H9 (cell line): ENCODE results near the gene PCGF2. TPM values are rescaled to one million over a fixed set of nuclear protein-coding genes. Genes with fewer than 3 reads are reported as not detected.

Experiments used
- DNase-seq: peaks from one replicate; pipeline ENCODE4 v3.0.0-alpha.2; 2017
- H2AFZ ChIP-seq: one replicate; pipeline ENCODE4 v1.6.1; 2013; ENCODE audit warnings: mild to moderate bottlenecking, low read length, control low read depth, moderate library complexity
- H2AK5ac ChIP-seq: 2 replicates; pipeline ENCODE4 v1.6.1; 2013; ENCODE audit warnings: low read length, control low read depth, mixed read lengths; ENCODE audit not compliant: insufficient read length
- H2BK120ac ChIP-seq: one replicate; pipeline ENCODE4 v1.6.1; 2013; ENCODE audit warnings: low read depth, mild to moderate bottlenecking, low read length, control low read depth, inconsistent platforms; ENCODE audit not compliant: poor library complexity, severe bottlenecking
- H2BK12ac ChIP-seq: 2 replicates; pipeline ENCODE4 v1.6.1; 2013; ENCODE audit warnings: low read length, control low read depth, mixed read lengths, low read depth; ENCODE audit not compliant: insufficient read length
- H2BK15ac ChIP-seq: 2 replicates; pipeline ENCODE4 v1.6.1; 2013; ENCODE audit warnings: low read depth, low read length, control low read depth
- H2BK20ac ChIP-seq: one replicate; pipeline ENCODE4 v1.6.1; 2013; ENCODE audit warnings: low read depth, mild to moderate bottlenecking, low read length, control low read depth, inconsistent platforms; ENCODE audit not compliant: poor library complexity, severe bottlenecking
- H2BK5ac ChIP-seq: 2 replicates; pipeline ENCODE4 v1.6.1; 2013; ENCODE audit warnings: low read length, control low read depth, mixed read lengths; ENCODE audit not compliant: insufficient read length
- H3K14ac ChIP-seq: 2 replicates; pipeline ENCODE4 v1.6.1; 2013; ENCODE audit warnings: low read length, control low read depth; ENCODE audit not compliant: insufficient read depth
- H3K18ac ChIP-seq: 2 replicates; pipeline ENCODE4 v1.6.1; 2013; ENCODE audit warnings: low read depth, mild to moderate bottlenecking, mixed read lengths, low read length, control low read depth; ENCODE audit not compliant: insufficient read length
- H3K23ac ChIP-seq: 2 replicates; pipeline ENCODE4 v1.6.1; 2013; ENCODE audit warnings: low read length, control low read depth, mixed read lengths, low read depth; ENCODE audit not compliant: insufficient read length
- H3K23me2 ChIP-seq: 2 replicates; pipeline ENCODE4 v1.6.1; 2013; ENCODE audit warnings: low read depth, mild to moderate bottlenecking, mixed read lengths, low read length, control low read depth; ENCODE audit not compliant: insufficient read length, poor library complexity, severe bottlenecking
- H3K27ac ChIP-seq: 2 replicates; pipeline ENCODE4 v1.5.1; 2013; ENCODE audit warnings: low read length, control low read depth, mixed read lengths, low read depth; ENCODE audit not compliant: insufficient read length
- H3K27me3 ChIP-seq: 2 replicates; pipeline ENCODE4 v1.6.1; 2013; ENCODE audit warnings: low read length, control low read depth, inconsistent platforms; ENCODE audit not compliant: insufficient read depth
- H3K4ac ChIP-seq: 2 replicates; pipeline ENCODE4 v1.6.1; 2013; ENCODE audit warnings: low read depth, mild to moderate bottlenecking, control low read depth, inconsistent platforms, low read length, moderate library complexity
- H3K4me1 ChIP-seq: 2 replicates; pipeline ENCODE4 v1.6.1; 2013; ENCODE audit warnings: low read length, control low read depth, inconsistent platforms; ENCODE audit not compliant: insufficient read depth
- H3K4me2 ChIP-seq: 2 replicates; pipeline ENCODE4 v1.6.1; 2013; ENCODE audit warnings: low read length, control low read depth, mixed read lengths; ENCODE audit not compliant: insufficient read length, insufficient read depth
- H3K56ac ChIP-seq: 2 replicates; pipeline ENCODE4 v1.6.1; 2013; ENCODE audit warnings: low read depth, mild to moderate bottlenecking, mixed read lengths, low read length, control low read depth; ENCODE audit not compliant: insufficient read length
- H3K79me1 ChIP-seq: 2 replicates; pipeline ENCODE4 v1.6.1; 2013; ENCODE audit warnings: low read depth, mild to moderate bottlenecking, moderate library complexity, low read length, control low read depth, inconsistent platforms; ENCODE audit not compliant: insufficient read depth, poor library complexity, severe bottlenecking
- H3K79me2 ChIP-seq: 2 replicates; pipeline ENCODE4 v1.6.1; 2013; ENCODE audit warnings: low read length, control low read depth, inconsistent platforms; ENCODE audit not compliant: insufficient read depth
- H3K9ac ChIP-seq: 2 replicates; pipeline ENCODE4 v1.6.1; 2013; ENCODE audit warnings: low read length, control low read depth, mixed read lengths; ENCODE audit not compliant: insufficient read length; ENCODE audit errors: extremely low read depth
- H3K9me3 ChIP-seq: one replicate; pipeline ENCODE4 v1.6.1; 2013; ENCODE audit warnings: low read depth, low read length, inconsistent platforms; ENCODE audit not compliant: control insufficient read depth
- H3T11ph ChIP-seq: one replicate; pipeline ENCODE4 v1.6.1; 2013; ENCODE audit warnings: mild to moderate bottlenecking, low read length, control low read depth, inconsistent platforms
- H4K20me1 ChIP-seq: one replicate; pipeline ENCODE4 v1.6.1; 2013; ENCODE audit not compliant: control insufficient read depth, insufficient read length, insufficient read depth
- H4K5ac ChIP-seq: 2 replicates; pipeline ENCODE4 v1.6.1; 2013; ENCODE audit warnings: low read depth, mild to moderate bottlenecking, mixed read lengths, low read length, control low read depth; ENCODE audit not compliant: insufficient read length
- H4K8ac ChIP-seq: replicated peaks from 2 replicates; pipeline ENCODE4 v1.6.1; 2013; ENCODE audit warnings: low read length, control low read depth, mixed read lengths, low read depth; ENCODE audit not compliant: insufficient read length
- H4K91ac ChIP-seq: 2 replicates; pipeline ENCODE4 v1.6.1; 2013; ENCODE audit warnings: low read depth, mild to moderate bottlenecking, moderate library complexity, mixed read lengths, low read length, control low read depth; ENCODE audit not compliant: insufficient read length
- H3K27ac Mint-ChIP-seq, 3 experiments: 2 replicates in 2 of 3; 3 replicates in 1 of 3; pipeline ENCODE4 v1.8.0; 2020 to 2021; ENCODE audit warnings: mixed read lengths in 3 of 3, mild to moderate bottlenecking in 1 of 3, moderate library complexity in 1 of 3
- H3K27me3 Mint-ChIP-seq: 2 replicates; pipeline ENCODE4 v1.8.0; 2021; ENCODE audit warnings: low read depth, mild to moderate bottlenecking, moderate library complexity, mixed read lengths
- H3K36me3 Mint-ChIP-seq, 3 experiments: 2 replicates in 2 of 3; 3 replicates in 1 of 3; pipeline ENCODE4 v1.8.0; 2020 to 2021; ENCODE audit warnings: low read depth in 3 of 3, mixed read lengths in 3 of 3; ENCODE audit not compliant: insufficient read depth in 1 of 3
- H3K4me1 Mint-ChIP-seq, 2 experiments: 2 replicates each; pipeline ENCODE4 v1.8.0; 2020; ENCODE audit warnings: mixed read lengths in 2 of 2
- H3K4me3 Mint-ChIP-seq, 2 experiments: 2 replicates in 1 of 2; 3 replicates in 1 of 2; pipeline ENCODE4 v1.8.0; 2020 to 2021; ENCODE audit warnings: mild to moderate bottlenecking in 2 of 2, mixed read lengths in 2 of 2, moderate library complexity in 1 of 2
- H3K9me3 Mint-ChIP-seq, 2 experiments: 2 replicates in 1 of 2; 3 replicates in 1 of 2; pipeline ENCODE4 v1.8.0; 2020; ENCODE audit warnings: mild to moderate bottlenecking in 2 of 2, mixed read lengths in 2 of 2, moderate library complexity in 1 of 2
- WGBS: extraction: QIAGEN DNeasy Blood & Tissue Kit; methylation state at CpG from one replicate; pipeline ENCODE4 v1.1.7; 2013; ENCODE audit warnings: missing lambda C conversion rate, low lambda C conversion rate, mixed read lengths; ENCODE audit not compliant: insufficient read length; ENCODE audit errors: extremely low coverage; 5-methylcytosine and 5-hydroxymethylcytosine counted together
- total RNA-seq: library from RNA; stranded (reverse); gene quantifications from 2 replicates; pipeline ENCODE4 v1.2.1, GENCODE V29; 2021
- TF ChIP-seq, protein P1 (sequence below): fragments of 200-600 bp; sonication (generic); conservative IDR thresholded peaks from 3 replicates; pipeline ENCODE4 v1.8.0; 2021; ENCODE audit warnings: antibody characterized with exemption, mild to moderate bottlenecking

PCGF2 gene
- total RNA-seq, 1 experiment from 2014 or later = 106 TPM

DNA sequence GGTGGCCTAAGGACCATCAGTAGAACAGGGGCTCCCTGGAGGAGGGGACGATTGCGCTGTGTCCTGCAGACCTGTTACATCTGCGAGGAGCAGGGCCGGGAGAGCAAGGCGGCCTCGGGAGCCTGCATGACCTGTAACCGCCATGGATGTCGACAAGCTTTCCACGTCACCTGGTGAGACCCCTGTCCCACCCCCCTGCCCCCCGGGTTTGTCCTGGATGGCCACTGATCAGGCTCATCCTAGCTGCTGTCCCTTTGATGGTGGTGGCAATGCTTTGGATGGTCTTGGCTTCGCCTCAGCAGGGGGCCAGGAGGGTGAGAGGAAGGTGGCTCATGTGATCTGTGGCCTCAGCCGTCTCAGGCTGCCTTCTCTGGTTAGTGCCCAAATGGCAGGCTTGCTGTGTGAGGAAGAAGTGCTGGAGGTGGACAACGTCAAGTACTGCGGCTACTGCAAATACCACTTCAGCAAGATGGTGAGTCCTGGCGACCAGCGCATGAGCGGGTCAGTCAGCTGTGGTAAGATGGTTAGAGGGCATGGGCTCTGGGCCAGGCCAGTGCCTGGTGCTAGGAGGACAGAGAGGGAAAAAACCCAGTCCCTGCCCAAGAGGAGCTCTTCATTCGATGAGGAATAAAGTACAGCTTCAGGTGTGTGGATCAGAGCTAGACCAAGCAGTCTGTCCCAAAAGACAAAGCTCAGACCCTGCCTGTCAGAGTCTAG is 38.9 kb downstream of the PCGF2 start:
- H3K9me3 ChIP-seq = no peaks in the 10 kb centered on the region
- H2BK12ac ChIP-seq = no peak overlapping the region
- Mint-ChIP-seq H3K27ac (no peak overlapping the region), H3K4me1 (peaks cover 36 to 68% of the 10 kb centered on the region in 2 experiments), H3K27me3 (peaks cover 67% of the 10 kb centered on the region), H3K9me3 (no peaks in the 10 kb centered on the region; a peak in 2 of 5 replicates), H3K4me3 (no peak overlapping the region; a peak in 1 of 5 replicates), H3K36me3 (peaks cover 0 to 12% (median 3%) of the 10 kb centered on the region in 3 experiments)
- no peak overlapping the region for H2AK5ac ChIP-seq
- whole genome bisulfite sequencing = no CpG with 5 or more reads among the region's 18 CpGs
- no peak overlapping the region for H3K4ac ChIP-seq
- H2BK120ac ChIP-seq = no peak overlapping the region
- H3K23ac ChIP-seq = no peak overlapping the region
- no peak overlapping the region for H3K27ac ChIP-seq
- DNase-seq = peak; percentile 31
- no peaks in the 10 kb centered on the region for H4K20me1 ChIP-seq
- TF ChIP-seq, protein P1, sequence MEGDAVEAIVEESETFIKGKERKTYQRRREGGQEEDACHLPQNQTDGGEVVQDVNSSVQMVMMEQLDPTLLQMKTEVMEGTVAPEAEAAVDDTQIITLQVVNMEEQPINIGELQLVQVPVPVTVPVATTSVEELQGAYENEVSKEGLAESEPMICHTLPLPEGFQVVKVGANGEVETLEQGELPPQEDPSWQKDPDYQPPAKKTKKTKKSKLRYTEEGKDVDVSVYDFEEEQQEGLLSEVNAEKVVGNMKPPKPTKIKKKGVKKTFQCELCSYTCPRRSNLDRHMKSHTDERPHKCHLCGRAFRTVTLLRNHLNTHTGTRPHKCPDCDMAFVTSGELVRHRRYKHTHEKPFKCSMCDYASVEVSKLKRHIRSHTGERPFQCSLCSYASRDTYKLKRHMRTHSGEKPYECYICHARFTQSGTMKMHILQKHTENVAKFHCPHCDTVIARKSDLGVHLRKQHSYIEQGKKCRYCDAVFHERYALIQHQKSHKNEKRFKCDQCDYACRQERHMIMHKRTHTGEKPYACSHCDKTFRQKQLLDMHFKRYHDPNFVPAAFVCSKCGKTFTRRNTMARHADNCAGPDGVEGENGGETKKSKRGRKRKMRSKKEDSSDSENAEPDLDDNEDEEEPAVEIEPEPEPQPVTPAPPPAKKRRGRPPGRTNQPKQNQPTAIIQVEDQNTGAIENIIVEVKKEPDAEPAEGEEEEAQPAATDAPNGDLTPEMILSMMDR = no peak
- H3K4me1 ChIP-seq = peaks cover 7% of the 10 kb centered on the region; the same call in 1 of the 2 replicates
- no peak overlapping the region for H2BK5ac ChIP-seq
- H4K5ac ChIP-seq = no peak overlapping the region
- H2BK20ac ChIP-seq = no peak overlapping the region
- H3K9ac ChIP-seq = no peak overlapping the region
- no peak overlapping the region for H2AFZ ChIP-seq
- H3T11ph ChIP-seq = no peak overlapping the region
- no peak overlapping the region for H3K14ac ChIP-seq
- H2BK15ac ChIP-seq = no peak overlapping the region
- no peaks in the 10 kb centered on the region for H3K79me1 ChIP-seq
- H4K8ac ChIP-seq = no peak overlapping the region
- no peak overlapping the region for H3K18ac ChIP-seq
- no peak overlapping the region for H4K91ac ChIP-seq
- H3K56ac ChIP-seq = no peak overlapping the region
- peaks cover 17% of the 10 kb centered on the region for H3K23me2 ChIP-seq
- H3K27me3 ChIP-seq = peaks cover 26% of the 10 kb centered on the region; the same call in 1 of the 2 replicates
- no peak overlapping the region for H3K4me2 ChIP-seq
- H3K79me2 ChIP-seq = no peaks in the 10 kb centered on the region
